Lung (tissue), 12 donors: ENCODE data around the gene HOXC9. TPM values are rescaled to one million over a fixed set of nuclear protein-coding genes. Genes with fewer than 3 reads are reported as not detected.
A peak's percentile ranks its signal among the peaks of the same experiment; 100 is the strongest.

ENCODE experiments used
- ATAC-seq: fragments of 200-7000 bp; cut with Tn5 transposase; one replicate; pipeline ENCODE4 v1.9.1; 2020; ENCODE audit warnings: moderate number of reproducible peaks; ENCODE audit not compliant: insufficient read depth, low FRiP score
- DNase-seq, 3 donors: peaks; one replicate each; pipeline ENCODE4 v3.0.0-alpha.2; 2013 to 2017
- H3K27ac ChIP-seq, 2 donors: one replicate each; pipeline ENCODE4 v1.5.1; 2013; ENCODE audit warnings: mild to moderate bottlenecking in 2 of 2, moderate library complexity in 2 of 2, control low read depth in 1 of 2, inconsistent platforms in 1 of 2, low read depth in 1 of 2, low read length in 1 of 2
- H3K27me3 ChIP-seq, 3 donors: one replicate each; pipeline ENCODE4 v1.5.1; 2013; ENCODE audit warnings: low read length in 2 of 3; ENCODE audit not compliant: control insufficient read depth in 3 of 3, insufficient read depth in 3 of 3
- H3K36me3 ChIP-seq, 4 donors: one replicate each; pipeline ENCODE4 v1.5.1; 2013; ENCODE audit warnings: low read length in 4 of 4, mild to moderate bottlenecking in 1 of 4, moderate library complexity in 1 of 4; ENCODE audit not compliant: control insufficient read depth in 4 of 4, insufficient read depth in 4 of 4
- H3K4me1 ChIP-seq, 5 donors: one replicate each; pipeline ENCODE4 v1.5.1; 2013; ENCODE audit warnings: low read length in 5 of 5, mild to moderate bottlenecking in 2 of 5, moderate library complexity in 1 of 5; ENCODE audit not compliant: control insufficient read depth in 5 of 5, insufficient read depth in 5 of 5
- H3K4me3 ChIP-seq: one replicate; pipeline ENCODE4 v1.5.1; 2013; ENCODE audit warnings: mild to moderate bottlenecking, control low read depth, moderate library complexity
- H3K9ac ChIP-seq, 2 donors: one replicate each; pipeline ENCODE4 v1.5.1; 2013; ENCODE audit warnings: low read length in 2 of 2, control low read depth in 1 of 2; ENCODE audit not compliant: insufficient read depth in 1 of 2
- H3K9me3 ChIP-seq, 4 donors: one replicate each; pipeline ENCODE4 v1.5.1; 2013; ENCODE audit warnings: low read length in 3 of 4, mild to moderate bottlenecking in 1 of 4, moderate library complexity in 1 of 4; ENCODE audit not compliant: control insufficient read depth in 4 of 4, insufficient read depth in 3 of 4
- WGBS, 2 donors: extraction: QIAGEN DNeasy Blood & Tissue Kit; methylation state at CpG; one replicate each; pipeline ENCODE4 v1.1.7; 2013; 5-methylcytosine and 5-hydroxymethylcytosine counted together
- polyA plus RNA-seq, 2 donors: library from polyadenylated mRNA; stranded (reverse); fragments of 200-250 nt; gene quantifications; one replicate each; pipeline ENCODE4 v1.2.1, GENCODE V29; 2013
- total RNA-seq, 2 donors: library from RNA; depleted of rRNA in 1 of 2; stranded (reverse); fragments of >200 nt in 1 of 2; gene quantifications; one replicate each; pipeline ENCODE4 v1.2.1, GENCODE V29; 2014 to 2021
- TF ChIP-seq, protein P1 (sequence below): IDR thresholded peaks from 2 replicates; pipeline ENCODE4 v1.5.1; 2012; ENCODE audit warnings: mild to moderate bottlenecking; ENCODE audit errors: control extremely low read depth, extremely low read depth
- donor health status: control.
- donor health status: control.
- donor health status: Bipolar disorder and iron deficiency.
- donor health status: healthy.
- donor health status: DM: yes; HTN: yes; CAD: no.

The HOXC9 gene
- total and polyA plus RNA-seq, 4 donors: 0.08 to 0.18 TPM; not detected in 2

DNA sequence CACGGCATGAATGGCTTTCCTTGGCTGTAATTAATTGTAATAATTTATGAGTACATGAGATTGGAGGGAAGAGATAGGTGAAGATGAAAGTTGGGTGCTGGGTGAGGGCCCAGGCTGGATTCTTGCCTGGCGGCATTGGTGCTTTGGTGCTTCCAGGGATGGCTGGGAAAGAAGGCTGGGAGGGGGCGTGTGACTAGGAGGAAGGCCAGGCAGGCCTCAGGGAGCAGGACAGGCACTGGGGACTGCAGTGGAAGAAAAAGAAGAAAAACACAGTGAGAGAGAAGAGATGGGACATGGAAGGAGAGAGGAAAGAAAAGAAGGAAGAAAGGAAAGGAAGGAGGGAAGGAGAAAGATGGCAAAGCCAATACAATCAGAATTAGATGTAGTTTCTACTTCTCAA is 3.7 kb downstream of the HOXC9 start:
- Histone ChIP-seq H3K27me3 (peaks cover 5 to 96% (median 81%) of the 10 kb centered on the region in 3 donors), H3K27ac (no peak overlapping the region), H3K4me3 (no peak overlapping the region), H3K4me1 (peaks cover 0 to 24% (median 3%) of the 10 kb centered on the region in 5 donors), H3K9me3 (peaks cover 0 to 3% (median 0%) of the 10 kb centered on the region in 4 donors), H3K36me3 (no peaks in the 10 kb centered on the region), H3K9ac (no peak overlapping the region)
- 47 to 48% methylated on average over 3 of the region's 3 CpGs for WGBS, 2 donors
- ATAC-seq: no peak
- DNase-seq: no peak
- TF ChIP-seq, protein P1, sequence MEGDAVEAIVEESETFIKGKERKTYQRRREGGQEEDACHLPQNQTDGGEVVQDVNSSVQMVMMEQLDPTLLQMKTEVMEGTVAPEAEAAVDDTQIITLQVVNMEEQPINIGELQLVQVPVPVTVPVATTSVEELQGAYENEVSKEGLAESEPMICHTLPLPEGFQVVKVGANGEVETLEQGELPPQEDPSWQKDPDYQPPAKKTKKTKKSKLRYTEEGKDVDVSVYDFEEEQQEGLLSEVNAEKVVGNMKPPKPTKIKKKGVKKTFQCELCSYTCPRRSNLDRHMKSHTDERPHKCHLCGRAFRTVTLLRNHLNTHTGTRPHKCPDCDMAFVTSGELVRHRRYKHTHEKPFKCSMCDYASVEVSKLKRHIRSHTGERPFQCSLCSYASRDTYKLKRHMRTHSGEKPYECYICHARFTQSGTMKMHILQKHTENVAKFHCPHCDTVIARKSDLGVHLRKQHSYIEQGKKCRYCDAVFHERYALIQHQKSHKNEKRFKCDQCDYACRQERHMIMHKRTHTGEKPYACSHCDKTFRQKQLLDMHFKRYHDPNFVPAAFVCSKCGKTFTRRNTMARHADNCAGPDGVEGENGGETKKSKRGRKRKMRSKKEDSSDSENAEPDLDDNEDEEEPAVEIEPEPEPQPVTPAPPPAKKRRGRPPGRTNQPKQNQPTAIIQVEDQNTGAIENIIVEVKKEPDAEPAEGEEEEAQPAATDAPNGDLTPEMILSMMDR: no peak

DNA sequence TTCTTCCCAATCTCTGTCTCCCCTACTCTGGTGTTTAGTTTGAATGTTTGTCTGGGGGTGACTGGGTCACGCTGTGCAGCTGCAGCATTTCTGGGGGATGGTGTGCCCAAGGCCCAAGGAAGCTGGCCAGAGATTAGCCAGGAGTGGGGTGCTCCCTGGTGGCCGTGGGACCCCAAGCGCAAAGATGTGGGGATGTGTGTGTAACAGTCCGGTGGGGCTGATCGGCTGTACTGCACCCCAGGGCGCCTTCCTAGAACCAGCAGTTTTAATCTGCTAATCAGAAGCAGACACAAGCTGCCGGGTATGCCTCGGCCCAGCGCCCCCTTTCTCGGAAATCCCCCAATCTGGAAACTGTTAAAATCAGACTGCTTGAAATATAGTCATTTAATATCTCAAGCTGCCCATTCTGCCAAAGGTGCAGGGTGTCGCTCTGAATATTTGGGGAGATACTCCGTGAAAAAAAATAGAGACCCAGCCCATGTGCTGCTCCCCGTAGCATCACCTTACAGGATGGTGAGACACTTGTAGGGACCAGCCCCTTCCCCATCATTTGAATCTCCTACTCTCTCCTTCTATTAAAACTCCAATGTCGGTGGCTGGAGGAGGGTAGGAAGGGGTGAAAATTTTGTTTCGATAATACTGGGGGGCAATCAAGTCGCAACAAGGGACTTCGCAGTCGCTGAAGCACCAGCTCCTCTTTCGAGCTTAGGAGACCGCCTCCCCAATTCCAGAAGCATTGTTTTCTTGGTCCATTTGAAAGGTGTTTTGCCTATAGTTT is 4.3 kb downstream of the HOXC9 start:
- TF ChIP-seq, protein P1: no peak
- peaks cover 0 to 26% (median 3%) of the 10 kb centered on the region in 5 donors for H3K4me1 ChIP-seq
- WGBS, 2 donors: 25 to 26% methylated on average over 20 of the region's 20 CpGs
- no peaks in the 10 kb centered on the region for H3K36me3 ChIP-seq
- no peak for ATAC-seq
- peaks cover 0 to 3% (median 0%) of the 10 kb centered on the region in 4 donors for H3K9me3 ChIP-seq
- no peak overlapping the region for H3K4me3 ChIP-seq
- peaks cover 5 to 95% (median 77%) of the 10 kb centered on the region in 3 donors for H3K27me3 ChIP-seq
- no peak for DNase-seq
- no peak overlapping the region for H3K9ac ChIP-seq
- H3K27ac ChIP-seq: no peak overlapping the region

DNA sequence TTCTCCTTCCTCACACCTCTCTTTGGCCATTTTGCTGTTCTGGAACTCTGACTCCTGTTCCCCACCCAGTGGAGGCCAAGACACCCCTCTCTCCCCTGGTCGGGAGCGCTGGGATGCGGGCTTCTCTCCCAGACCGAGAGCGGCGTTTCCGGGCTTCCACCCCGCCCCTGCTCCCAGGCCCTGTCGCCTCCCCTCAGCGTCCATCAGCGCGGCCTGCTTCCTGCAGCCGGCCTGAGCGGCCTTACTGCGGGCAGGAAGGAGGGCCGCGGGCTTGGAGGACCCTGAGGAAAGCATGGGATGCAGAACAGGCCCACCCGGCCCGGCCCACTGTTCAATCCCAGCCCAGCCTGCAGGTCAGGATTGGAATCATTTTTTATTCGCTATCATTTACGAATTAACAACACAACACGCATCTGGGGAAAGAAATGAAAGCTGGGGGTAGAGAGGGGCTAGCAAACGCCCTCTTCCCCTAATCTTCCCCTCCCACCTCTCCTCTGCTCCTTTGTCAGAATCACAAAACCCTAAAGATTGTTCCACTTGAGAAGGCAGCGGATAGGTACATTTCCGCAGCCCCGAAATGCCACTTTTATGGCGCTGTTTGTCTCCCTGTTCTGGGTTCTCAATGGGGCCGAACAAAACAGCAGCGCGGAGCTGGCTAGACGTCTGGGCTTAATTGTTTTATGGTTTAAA is 5.0 kb downstream of the HOXC9 start:
- peak in 1 of 3 donors; percentile 37 for DNase-seq

More for the DNA sequence above, 5.0 kb downstream of the HOXC9 start:
- Histone ChIP-seq H3K27me3 (peaks cover 9 to 95% (median 77%) of the 10 kb centered on the region in 3 donors), H3K9ac (no peak overlapping the region), H3K4me1 (peaks cover 0 to 27% (median 3%) of the 10 kb centered on the region in 5 donors), H3K4me3 (no peak overlapping the region), H3K9me3 (peaks cover 0 to 3% (median 0%) of the 10 kb centered on the region in 4 donors), H3K36me3 (no peaks in the 10 kb centered on the region), H3K27ac (no peak overlapping the region)
- WGBS, 2 donors: 16 to 18% methylated on average over 31 of the region's 31 CpGs
- ATAC-seq: no peak
- TF ChIP-seq, protein P1: no peak
